Choroid plexus epithelial cell (primary cell): ENCODE measurements around the gene ARHGAP24.
A peak's percentile ranks its signal among the peaks of the same experiment; 100 is the strongest.
"Not testable (repeated sequence)": the region's sequence is repeated elsewhere in the genome, so short reads cannot be mapped to it uniquely, and the experiment has no call there.

Experiments
- DNase-seq: peaks from one replicate; pipeline ENCODE4 v3.0.0-alpha.2; 2010; ENCODE audit warnings: low read depth
- H3K4me3 ChIP-seq: 2 replicates; pipeline ENCODE4 v1.5.1; 2011; ENCODE audit warnings: low read depth, mild to moderate bottlenecking, control low read depth, low read length, moderate library complexity
- CTCF ChIP-seq: conservative IDR thresholded peaks from 2 replicates; pipeline ENCODE4 v1.5.1; 2011; ENCODE audit warnings: low read depth, mild to moderate bottlenecking, control low read depth, inconsistent platforms, low read length, moderate library complexity

ARHGAP24 gene

GRCh38 chr4:85884251-85884650 is 409.3 kb downstream of the ARHGAP24 start:
- no peak overlapping the region for H3K4me3 ChIP-seq
- DNase-seq, result no peak
- no peak for TF ChIP-seq CTCF

- H3K4me3 ChIP-seq, result no peak overlapping the region
- TF ChIP-seq CTCF, result no peak
- no peak for DNase-seq
Measured at GRCh38 chr4:85886665-85887064, 411.7 kb downstream of the ARHGAP24 start.

GRCh38 chr4:85889314-85889713 is 414.4 kb downstream of the ARHGAP24 start:
- no peak overlapping the region for H3K4me3 ChIP-seq
- no peak for DNase-seq
- TF ChIP-seq CTCF, result no peak

GRCh38 chr4:85895755-85896154 is 420.8 kb downstream of the ARHGAP24 start:
- H3K4me3 ChIP-seq, result no peak overlapping the region
- no peak for DNase-seq
- TF ChIP-seq CTCF, result no peak

- no peak for DNase-seq
- no peak overlapping the region for H3K4me3 ChIP-seq
- no peak for TF ChIP-seq CTCF
Measured at GRCh38 chr4:85898231-85898630, 423.3 kb downstream of the ARHGAP24 start.

- DNase-seq, result peak; percentile 17
- H3K4me3 ChIP-seq, result no peak overlapping the region
- TF ChIP-seq CTCF, result no peak
Measured at GRCh38 chr4:85901500-85901899, 426.6 kb downstream of the ARHGAP24 start.

GRCh38 chr4:85902647-85903046 is 427.7 kb downstream of the ARHGAP24 start:
- DNase-seq, H3K4me3 ChIP-seq: not testable (repeated sequence)

GRCh38 chr4:85905761-85906160 is 430.8 kb downstream of the ARHGAP24 start:
- H3K4me3 ChIP-seq, result no peak overlapping the region
- TF ChIP-seq CTCF, result no peak
- DNase-seq, result no peak
